K562 (cell line): ENCODE data around the gene ADARB2. TPM values are rescaled to one million over a fixed set of nuclear protein-coding genes. Genes with fewer than 3 reads are reported as not detected.

Experiments
- ATAC-seq: fragments of 200-7000 bp; cut with Tn5 transposase; 3 replicates; pipeline ENCODE4 v1.9.1; 2020; ENCODE audit warnings: moderate library complexity
- BruUV-seq: library from RNA; stranded (reverse); fragments of 400-500 nt; replicated peaks from 2 replicates; lab custom pipeline; 2021; lab: Mats Ljungman, UMichigan
- CTCF ChIA-PET: fragments of 300-600 bp; formaldehyde crosslinking; extraction: SDS; loops from one replicate; lab custom pipeline; 2021; ENCODE audit warnings: low intra/inter-chr PET ratio; lab: Yijun Ruan, JAX
- POLR2A ChIA-PET: fragments of 300-600, 350-650 bp; sonication (Branson Sonifier 250); formaldehyde crosslinking; extraction: SDS; loops from one replicate; lab custom pipeline; 2021; ENCODE audit warnings: antibody characterized with exemption, inconsistent platforms; lab: Yijun Ruan, JAX
- DNase-seq, 4 experiments: peaks; one replicate each; pipeline versions ENCODE4 v3.0.0 to v3.0.0-alpha.2; 2011 to 2018; ENCODE audit warnings: low spot score in 3 of 4, mixed read lengths in 3 of 4; ENCODE audit errors: extremely low read depth in 1 of 4
- FAIRE-seq: peaks from 2 replicates; lab custom pipeline; 2011; peaks lifted over from hg19 to GRCh38; lab: Jason Lieb, UNC
- H2AFZ ChIP-seq: 2 replicates; pipeline ENCODE4 v1.6.0; 2011; ENCODE audit warnings: low read depth, low read length, control low read depth, inconsistent platforms
- H3K27ac ChIP-seq: fragments of 200-600 bp; 3 replicates; pipeline ENCODE4 v1.8.0; 2011; ENCODE audit warnings: low read depth, mild to moderate bottlenecking, control low read depth, inconsistent platforms, low read length, moderate library complexity, mixed read lengths; ENCODE audit errors: extremely low read depth
- H3K27me3 ChIP-seq, 2 experiments: fragments of 300-600 bp in 1 of 2; 2 replicates in 1 of 2; 3 replicates in 1 of 2; pipeline versions ENCODE4 v1.6.0 to v1.8.0; 2011; ENCODE audit warnings: inconsistent platforms in 2 of 2, low read length in 2 of 2, mild to moderate bottlenecking in 1 of 2, mixed read lengths in 1 of 2, moderate library complexity in 1 of 2; ENCODE audit not compliant: control insufficient read depth in 2 of 2, insufficient read depth in 2 of 2
- H3K36me3 ChIP-seq: fragments of 300-600 bp; 3 replicates; pipeline ENCODE4 v1.8.0; 2011; ENCODE audit warnings: mild to moderate bottlenecking, low read length, inconsistent platforms; ENCODE audit not compliant: control insufficient read depth, insufficient read depth
- H3K4me1 ChIP-seq, 2 experiments: fragments of 200-600 bp in 1 of 2; replicated peaks in 1 of 2; 2 replicates in 1 of 2; 3 replicates in 1 of 2; pipeline versions ENCODE4 v1.5.1 to v1.8.0; 2011; ENCODE audit warnings: inconsistent platforms in 2 of 2, low read length in 2 of 2, mild to moderate bottlenecking in 1 of 2, mixed read lengths in 1 of 2, moderate library complexity in 1 of 2; ENCODE audit not compliant: control insufficient read depth in 2 of 2, insufficient read depth in 2 of 2
- H3K4me2 ChIP-seq: 2 replicates; pipeline ENCODE4 v1.6.1; 2011; ENCODE audit warnings: low read length, control low read depth, inconsistent platforms, mixed read lengths; ENCODE audit not compliant: insufficient read depth
- H3K4me3 ChIP-seq: fragments of 200-600 bp; sonication (generic), shearing (Covaris generic); 2 replicates; pipeline ENCODE4 v1.5.1; 2016; ENCODE audit warnings: control low read depth, inconsistent platforms
- H3K79me2 ChIP-seq: fragments of 200-600 bp; 3 replicates; pipeline ENCODE4 v1.8.0; 2011; ENCODE audit warnings: low read length, inconsistent platforms; ENCODE audit not compliant: control insufficient read depth, insufficient read depth
- H3K9ac ChIP-seq, 2 experiments: 2 replicates each; pipeline versions ENCODE4 v1.6.0 to v1.6.1; 2011; ENCODE audit warnings: low read depth in 2 of 2, low read length in 2 of 2, control low read depth in 1 of 2, inconsistent platforms in 1 of 2, mild to moderate bottlenecking in 1 of 2, mixed read lengths in 1 of 2; ENCODE audit not compliant: insufficient read depth in 1 of 2
- H3K9me1 ChIP-seq: one replicate; pipeline ENCODE4 v1.6.0; 2011; ENCODE audit warnings: inconsistent platforms, mild to moderate bottlenecking, low read length, moderate library complexity; ENCODE audit not compliant: control insufficient read depth, insufficient read depth
- H3K9me3 ChIP-seq: replicated peaks from 2 replicates; pipeline ENCODE4 v1.5.1; 2011; ENCODE audit warnings: low read depth, low read length, inconsistent platforms; ENCODE audit not compliant: control insufficient read depth, insufficient read depth
- H4K20me1 ChIP-seq: replicated peaks from 2 replicates; pipeline ENCODE4 v1.6.1; 2011; ENCODE audit warnings: low read length, inconsistent platforms, mixed read lengths; ENCODE audit not compliant: control insufficient read depth, insufficient read depth
- ATF3 ChIP-seq, 2 experiments: fragments of 450-650 bp in 1 of 2; sonication (generic) in 1 of 2; formaldehyde crosslinking in 1 of 2; IDR thresholded peaks in 1 of 2; conservative IDR thresholded peaks in 1 of 2; 2 replicates each; pipeline versions ENCODE4 v1.6.1 to v1.8.1; 2016 to 2023; ENCODE audit warnings: mild to moderate bottlenecking in 2 of 2, moderate library complexity in 2 of 2, inconsistent platforms in 1 of 2, missing genetic modification reagents in 1 of 2
- ZNF280B ChIP-seq: fragments of 250-450 bp; sonication (Bioruptor Pico); IDR thresholded peaks from 2 replicates; pipeline ENCODE4 v1.5.1; 2021; ENCODE audit warnings: mild to moderate bottlenecking
- WGBS: fragments of 100-300 bp; shearing (Covaris generic); methylation state at CpG from one replicate; pipeline ENCODE4 v1.1.6; 2016; ENCODE audit warnings: low coverage, mixed read lengths; ENCODE audit not compliant: insufficient coverage; ENCODE audit errors: missing lambda C conversion rate; 5-methylcytosine and 5-hydroxymethylcytosine counted together
- in situ Hi-C: fragments of 300-500 bp; cut with MboI; formaldehyde crosslinking; loops from 4 replicates; pipeline ENCODE4 v1.15.0; 2018; ENCODE audit warnings: inconsistent platforms, mixed read lengths
- intact Hi-C: fragments of 100-400 bp; cut with micrococcal nuclease; formaldehyde crosslinking; loops from 2 replicates; pipeline ENCODE4 v1.14.2; 2022
- polyA plus RNA-seq, 8 experiments: library from polyadenylated mRNA; depleted of rRNA in 4 of 8; stranded (reverse) in 5 of 8; unstranded in 3 of 8; fragments of >200 nt; fragmentation: Nextera tagmentation in 2 of 8; fragmentation: Illumina TruSeq in 1 of 8; extraction: Ambion mirVana in 2 of 8; extraction: Trizol in 1 of 8; gene quantifications; 2 replicates each; pipeline versions ENCODE4 v1.2.1 to v1.2.3, GENCODE V29; 2011 to 2014; ENCODE audit warnings: inconsistent platforms in 1 of 8, missing spikeins in 1 of 8
- total RNA-seq, 7 experiments: library from RNA; depleted of rRNA in 6 of 7; stranded (reverse); fragments of >200 nt in 6 of 7; fragmentation: Illumina TruSeq in 2 of 7; extraction: Trizol in 2 of 7; gene quantifications; 2 replicates each; pipeline versions ENCODE4 v1.2.1 to v1.2.3, GENCODE V29; 2011 to 2021; ENCODE audit warnings: low replicate concordance in 1 of 7

ADARB2 gene
- total and polyA plus RNA-seq, 9 of the 15 experiments (the other 6 are each of a cell fraction or from before 2014, with no cell fraction given), result not detected

GRCh38 chr10:1635340-1635739 is 102.0 kb downstream of the ADARB2 start:
- Histone ChIP-seq H2AFZ (no peak overlapping the region), H3K27ac (no peak overlapping the region), H3K4me2 (no peak overlapping the region), H3K9me1 (no peaks in the 10 kb centered on the region), H3K9ac (no peak overlapping the region), H3K79me2 (no peaks in the 10 kb centered on the region), H3K27me3 (peaks cover 0 to 22% of the 10 kb centered on the region in 2 experiments; a peak in 3 of 5 replicates), H3K36me3 (no peaks in the 10 kb centered on the region), H3K4me1 (no peaks in the 10 kb centered on the region), H3K4me3 (no peak overlapping the region), H4K20me1 (peaks cover 4% of the 10 kb centered on the region; the same call in 1 of the 2 replicates), H3K9me3 (no peaks in the 10 kb centered on the region)
- in situ Hi-C loops, result no loop called here
- peak in 1 of 4 experiments; percentile 4 for DNase-seq
- FAIRE-seq, result no peak
- ATAC-seq, result peak; percentile 75; the same call in 2 of the 3 replicates
- intact Hi-C loops, result no loop called here
- 0% methylated on average over 8 of the region's 11 CpGs for WGBS
- CTCF ChIA-PET, result no interaction called here
- BruUV-seq, result no TSS peak
- POLR2A ChIA-PET, result interaction anchor here (0.9 kb wide), 1 partner anchor 10 kb away, joined by 3 read pairs; no protein-coding TSS in a partner anchor
- TF ChIP-seq ATF3 (IDR thresholded peaks at IDR 0.05) (peak; percentile 36; the same call in 1 of the 2 replicates), ATF3 (CRISPR knock-in tag; conservative IDR thresholded peaks at IDR 0.05) (no peak), ZNF280B (no peak)
- TF ChIP-seq, all 486 proteins: peak for 1
